CD4-positive, alpha-beta memory T cell (primary cell): ENCODE measurements around the gene SKA1. TPM values are rescaled to one million over a fixed set of nuclear protein-coding genes. Genes with fewer than 3 reads are reported as not detected.
A peak's percentile ranks its signal among the peaks of the same experiment; 100 is the strongest.
"Not testable (repeated sequence)": the region's sequence is repeated elsewhere in the genome, so short reads cannot be mapped to it uniquely, and the experiment has no call there.

Source experiments
- CTCF ChIA-PET: fragments of 350-600 bp; sonication (Branson Sonifier 250); formaldehyde crosslinking; loops from one replicate; lab custom pipeline; 2021; ENCODE audit warnings: inconsistent platforms; ENCODE audit not compliant: partially characterized antibody; lab: Charles Lee
- POLR2A ChIA-PET: fragments of 350-600 bp; sonication (Branson Sonifier 250); formaldehyde crosslinking; loops from one replicate; lab custom pipeline; 2021; ENCODE audit not compliant: partially characterized antibody; lab: Charles Lee
- DNase-seq, 5 donors: peaks; one replicate each; pipeline versions ENCODE4 v3.0.0 to v3.0.0-alpha.2; 2020 to 2022; ENCODE audit warnings: mixed read lengths in 1 of 5
- H3K27ac ChIP-seq: one replicate; pipeline ENCODE4 v1.7.0; 2013; ENCODE audit warnings: low read depth, low read length
- H3K27me3 ChIP-seq: 2 replicates; pipeline ENCODE4 v1.7.0; 2013; ENCODE audit warnings: mild to moderate bottlenecking, low read length, moderate library complexity; ENCODE audit not compliant: insufficient read depth
- H3K36me3 ChIP-seq: 2 replicates; pipeline ENCODE4 v1.7.0; 2013; ENCODE audit warnings: mild to moderate bottlenecking, low read length, moderate library complexity; ENCODE audit not compliant: insufficient read depth
- H3K4me1 ChIP-seq: 2 replicates; pipeline ENCODE4 v1.7.0; 2013; ENCODE audit warnings: mild to moderate bottlenecking, low read length, moderate library complexity; ENCODE audit not compliant: insufficient read depth
- H3K4me3 ChIP-seq, 2 donors: one replicate each; pipeline ENCODE4 v1.7.0; 2013; ENCODE audit warnings: low read length in 2 of 2, mild to moderate bottlenecking in 1 of 2
- H3K9me3 ChIP-seq, 2 donors: one replicate each; pipeline ENCODE4 v1.7.0; 2013; ENCODE audit warnings: low read length in 2 of 2, control low read depth in 1 of 2; ENCODE audit not compliant: control insufficient read depth in 1 of 2
- H3K27ac Mint-ChIP-seq, 7 donors: one replicate each; pipeline ENCODE4 v1.8.0; 2020 to 2021; ENCODE audit warnings: mixed read lengths in 7 of 7, mild to moderate bottlenecking in 6 of 7, inconsistent platforms in 3 of 7, moderate library complexity in 3 of 7
- H3K27me3 Mint-ChIP-seq, 2 donors: one replicate each; pipeline ENCODE4 v1.8.0; 2020 to 2021; ENCODE audit warnings: mixed read lengths in 2 of 2
- H3K36me3 Mint-ChIP-seq, 2 donors: one replicate each; pipeline ENCODE4 v1.8.0; 2020 to 2021; ENCODE audit warnings: mixed read lengths in 2 of 2, inconsistent platforms in 1 of 2, mild to moderate bottlenecking in 1 of 2
- H3K4me1 Mint-ChIP-seq, 4 donors: one replicate each; pipeline ENCODE4 v1.8.0; 2020 to 2021; ENCODE audit warnings: mixed read lengths in 4 of 4, mild to moderate bottlenecking in 1 of 4
- H3K4me3 Mint-ChIP-seq, 8 donors: one replicate each; pipeline ENCODE4 v1.8.0; 2020 to 2021; ENCODE audit warnings: mixed read lengths in 8 of 8, mild to moderate bottlenecking in 7 of 8, moderate library complexity in 6 of 8, inconsistent platforms in 3 of 8
- H3K9me3 Mint-ChIP-seq, 8 donors: one replicate each; pipeline ENCODE4 v1.8.0; 2020 to 2021; ENCODE audit warnings: mixed read lengths in 8 of 8, mild to moderate bottlenecking in 5 of 8, inconsistent platforms in 3 of 8, moderate library complexity in 1 of 8
- intact Hi-C: fragments of 100-400 bp; cut with micrococcal nuclease; formaldehyde crosslinking; loops from one replicate; pipeline ENCODE4 v1.15.1; 2023
- polyA plus RNA-seq, 2 donors: library from polyadenylated mRNA; unstranded; fragments of 300-500 nt; fragmentation: Illumina TruSeq; gene quantifications; one replicate each; pipeline ENCODE4 v1.2.3, GENCODE V29; 2021
- total RNA-seq, 2 experiments: library from RNA; stranded (reverse); gene quantifications; one replicate each; pipeline ENCODE4 v1.2.3, GENCODE V29; 2021

Gene SKA1
- total and polyA plus RNA-seq, 4 experiments from 2014 or later = 0.16 to 0.47 (median 0.28) TPM; not detected in 1

GRCh38 chr18:50428531-50429206, 53.8 kb downstream of the SKA1 start:
- no peak for DNase-seq
- H3K36me3 Mint-ChIP-seq = no peaks in the 10 kb centered on the region
- H3K27ac Mint-ChIP-seq = no peak overlapping the region
- POLR2A ChIA-PET = no interaction called here
- CTCF ChIA-PET = interaction anchor here (0.9 to 1.1 kb wide), 4 partner anchors 13 to 211 kb away, joined by 3 to 7 read pairs (median 4); no protein-coding TSS in a partner anchor
- Histone ChIP-seq H3K27ac (no peak overlapping the region), H3K4me3 (no peak overlapping the region), H3K36me3 (no peaks in the 10 kb centered on the region), H3K27me3 (no peaks in the 10 kb centered on the region), H3K4me1 (no peaks in the 10 kb centered on the region), H3K9me3 (no peaks in the 10 kb centered on the region)
- H3K27me3 Mint-ChIP-seq = peaks cover 7 to 10% of the 10 kb centered on the region in 2 donors
- H3K9me3 Mint-ChIP-seq = peaks cover 0 to 11% (median 8%) of the 10 kb centered on the region in 8 donors
- intact Hi-C loops = no loop called here
- H3K4me3 Mint-ChIP-seq = no peak overlapping the region
- H3K4me1 Mint-ChIP-seq = no peaks in the 10 kb centered on the region

GRCh38 chr18:50429207-50429948, 54.5 kb downstream of the SKA1 start:
- Histone ChIP-seq H3K27me3 (no peaks in the 10 kb centered on the region), H3K9me3 (no peaks in the 10 kb centered on the region), H3K36me3 (no peaks in the 10 kb centered on the region), H3K4me1 (no peaks in the 10 kb centered on the region), H3K27ac (no peak overlapping the region), H3K4me3 (no peak overlapping the region)
- H3K4me3 Mint-ChIP-seq = no peak overlapping the region
- POLR2A ChIA-PET = no interaction called here
- CTCF ChIA-PET = interaction anchor here (0.9 kb wide), 2 partner anchors 19 to 212 kb away, joined by 4 to 7 read pairs; no protein-coding TSS in a partner anchor
- intact Hi-C loops = no loop called here
- H3K36me3 Mint-ChIP-seq = no peaks in the 10 kb centered on the region
- H3K27ac Mint-ChIP-seq = no peak overlapping the region
- peaks cover 7 to 9% of the 10 kb centered on the region in 2 donors for H3K27me3 Mint-ChIP-seq
- H3K4me1 Mint-ChIP-seq = no peaks in the 10 kb centered on the region
- H3K9me3 Mint-ChIP-seq = peaks cover 0 to 10% (median 8%) of the 10 kb centered on the region in 8 donors
- DNase-seq = peak in 3 of 5 donors; percentile 3 to 6 (median 3)

- CTCF ChIA-PET = no interaction called here
- POLR2A ChIA-PET = no interaction called here
- Histone ChIP-seq H3K9me3 (no peaks in the 10 kb centered on the region), H3K4me3 (no peak overlapping the region), H3K36me3 (no peaks in the 10 kb centered on the region), H3K4me1 (no peaks in the 10 kb centered on the region), H3K27ac (no peak overlapping the region), H3K27me3 (no peaks in the 10 kb centered on the region)
- no peak overlapping the region for H3K4me3 Mint-ChIP-seq
- DNase-seq = no peak
- H3K27me3 Mint-ChIP-seq = peaks cover 0 to 11% of the 10 kb centered on the region in 2 donors
- no peaks in the 10 kb centered on the region for H3K36me3 Mint-ChIP-seq
- no peak overlapping the region for H3K27ac Mint-ChIP-seq
- H3K4me1 Mint-ChIP-seq = no peaks in the 10 kb centered on the region
- intact Hi-C loops = no loop called here
- H3K9me3 Mint-ChIP-seq = peaks cover 0 to 4% (median 0%) of the 10 kb centered on the region in 8 donors
Measured at GRCh38 chr18:50432915-50433314, 58.1 kb downstream of the SKA1 start.

GRCh38 chr18:50436742-50437141, 61.9 kb downstream of the SKA1 start:
- H3K27ac Mint-ChIP-seq = peak overlapping the region in 1 of 7 donors; percentile 45
- H3K36me3 Mint-ChIP-seq, H3K27ac ChIP-seq, CTCF ChIA-PET, H3K4me3 Mint-ChIP-seq, H3K4me1 Mint-ChIP-seq, H3K27me3 Mint-ChIP-seq, H3K4me1 ChIP-seq, intact Hi-C loops, DNase-seq, H3K9me3 Mint-ChIP-seq, POLR2A ChIA-PET, H3K36me3 ChIP-seq, H3K9me3 ChIP-seq, H3K4me3 ChIP-seq, H3K27me3 ChIP-seq: not testable (repeated sequence)

- Mint-ChIP-seq H3K4me1 (no peaks in the 10 kb centered on the region), H3K27me3 (peaks cover 2 to 4% of the 10 kb centered on the region in 2 donors), H3K27ac (no peak overlapping the region), H3K36me3 (no peaks in the 10 kb centered on the region), H3K4me3 (no peak overlapping the region), H3K9me3 (peaks cover 0 to 10% (median 1%) of the 10 kb centered on the region in 8 donors)
- no peaks in the 10 kb centered on the region for H3K27me3 ChIP-seq
- no peaks in the 10 kb centered on the region for H3K36me3 ChIP-seq
- ChIA-PET CTCF (no interaction called here), POLR2A (no interaction called here)
- no peak overlapping the region for H3K4me3 ChIP-seq
- H3K27ac ChIP-seq = no peak overlapping the region
- DNase-seq = no peak
- no peaks in the 10 kb centered on the region for H3K9me3 ChIP-seq
- H3K4me1 ChIP-seq = no peaks in the 10 kb centered on the region
- intact Hi-C loops = no loop called here
Measured at GRCh38 chr18:50439460-50440015, 64.7 kb downstream of the SKA1 start.

GRCh38 chr18:50441016-50441415, 66.2 kb downstream of the SKA1 start:
- Histone ChIP-seq H3K9me3 (no peaks in the 10 kb centered on the region), H3K4me3 (no peak overlapping the region), H3K27ac (no peak overlapping the region), H3K4me1 (no peaks in the 10 kb centered on the region), H3K27me3 (no peaks in the 10 kb centered on the region), H3K36me3 (no peaks in the 10 kb centered on the region)
- no peak overlapping the region for H3K27ac Mint-ChIP-seq
- H3K4me3 Mint-ChIP-seq = no peak overlapping the region
- CTCF ChIA-PET = interaction anchor here (1.1 kb wide), 1 partner anchor 13 kb away, joined by 4 read pairs; no protein-coding TSS in a partner anchor
- no peaks in the 10 kb centered on the region for H3K4me1 Mint-ChIP-seq
- peaks cover 0 to 18% (median 7%) of the 10 kb centered on the region in 8 donors for H3K9me3 Mint-ChIP-seq
- no peak for DNase-seq
- peaks cover 0 to 4% of the 10 kb centered on the region in 2 donors for H3K27me3 Mint-ChIP-seq
- POLR2A ChIA-PET = no interaction called here
- intact Hi-C loops = no loop called here
- H3K36me3 Mint-ChIP-seq = peaks cover 0 to 4% of the 10 kb centered on the region in 2 donors

- H3K4me3 ChIP-seq = no peak overlapping the region
- H3K27me3 ChIP-seq = no peaks in the 10 kb centered on the region
- Mint-ChIP-seq H3K36me3 (peaks cover 0 to 4% of the 10 kb centered on the region in 2 donors), H3K27ac (no peak overlapping the region), H3K27me3 (peaks cover 2 to 4% of the 10 kb centered on the region in 2 donors), H3K9me3 (peaks cover 0 to 18% (median 7%) of the 10 kb centered on the region in 8 donors), H3K4me3 (no peak overlapping the region), H3K4me1 (no peaks in the 10 kb centered on the region)
- no peaks in the 10 kb centered on the region for H3K4me1 ChIP-seq
- H3K9me3 ChIP-seq = no peaks in the 10 kb centered on the region
- CTCF ChIA-PET = interaction anchor here (1.1 kb wide), 1 partner anchor 13 kb away, joined by 4 read pairs; no protein-coding TSS in a partner anchor
- POLR2A ChIA-PET = no interaction called here
- no peak overlapping the region for H3K27ac ChIP-seq
- H3K36me3 ChIP-seq = no peaks in the 10 kb centered on the region
- DNase-seq = no peak
- intact Hi-C loops = no loop called here
Measured at GRCh38 chr18:50441501-50441900, 66.7 kb downstream of the SKA1 start.
